Spinal cord (tissue), 10 donors: ENCODE measurements around the gene AGRN. TPM values are rescaled to one million over a fixed set of nuclear protein-coding genes. Genes with fewer than 3 reads are reported as not detected.
"Not testable (repeated sequence)": the region's sequence is repeated elsewhere in the genome, so short reads cannot be mapped to it uniquely, and the experiment has no call there.

Source experiments
- DNase-seq, 6 donors: peaks; one replicate each; pipeline versions ENCODE4 v3.0.0 to v3.0.0-alpha.2; 2013 to 2015; ENCODE audit warnings: low spot score in 6 of 6, low read depth in 4 of 6
- H3K27ac ChIP-seq: one replicate; pipeline ENCODE4 v1.5.1; 2013; ENCODE audit warnings: low read depth, low read length, control low read depth
- H3K27me3 ChIP-seq: one replicate; pipeline ENCODE4 v1.6.1; 2013; ENCODE audit warnings: low read length; ENCODE audit not compliant: control insufficient read depth, insufficient read depth
- H3K36me3 ChIP-seq: one replicate; pipeline ENCODE4 v1.6.1; 2013; ENCODE audit warnings: low read length; ENCODE audit not compliant: control insufficient read depth, insufficient read depth
- H3K4me1 ChIP-seq: one replicate; pipeline ENCODE4 v1.6.1; 2013; ENCODE audit warnings: low read length; ENCODE audit not compliant: control insufficient read depth, insufficient read depth
- H3K4me3 ChIP-seq: one replicate; pipeline ENCODE4 v1.5.1; 2013; ENCODE audit warnings: low read depth, low read length, control low read depth
- H3K9me3 ChIP-seq: one replicate; pipeline ENCODE4 v1.6.1; 2013; ENCODE audit warnings: low read length; ENCODE audit not compliant: control insufficient read depth, insufficient read depth
- WGBS: methylation state at CpG from one replicate; pipeline ENCODE4 v1.1.5; 2013; ENCODE audit warnings: missing lambda C conversion rate; ENCODE audit not compliant: insufficient coverage; 5-methylcytosine and 5-hydroxymethylcytosine counted together
- polyA plus RNA-seq, 2 donors: library from polyadenylated mRNA; unstranded; fragments of 120-200 nt; gene quantifications; one replicate each; pipeline ENCODE4 v1.2.1, GENCODE V29; 2013; ENCODE audit not compliant: insufficient read length in 2 of 2
- total RNA-seq, 2 donors: library from RNA; depleted of rRNA in 1 of 2; stranded (reverse); fragments of 120-200 nt in 1 of 2; fragments of >200 nt in 1 of 2; gene quantifications; one replicate each; pipeline versions ENCODE4 v1.2.3 to v1.2.4, GENCODE V29; 2013 to 2014
- donor health status: healthy.

AGRN gene
- total and polyA plus RNA-seq, 4 donors = 62.8 to 280 (median 175) TPM

DNA sequence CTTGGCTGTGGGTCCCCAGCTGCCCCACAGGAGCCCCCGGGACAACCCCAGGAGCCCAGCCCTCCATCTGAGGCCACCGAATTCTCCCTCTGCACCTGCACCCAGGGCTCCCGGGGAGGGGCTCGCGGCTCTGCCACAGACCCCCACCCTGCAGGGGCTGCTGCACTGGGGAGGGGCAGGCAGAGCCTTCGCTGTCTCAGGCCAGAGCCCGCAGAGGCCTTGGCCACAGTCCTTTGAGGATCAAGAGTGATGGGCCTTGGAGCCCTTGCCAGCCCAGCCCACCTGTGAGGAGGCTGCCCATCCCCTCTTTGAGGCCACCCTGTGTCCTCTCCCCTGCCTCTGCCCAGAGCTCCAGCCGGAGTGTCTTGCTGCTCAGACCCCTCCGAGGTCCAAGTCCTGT lies 44.6 kb upstream of the AGRN start:
- Histone ChIP-seq H3K27me3 (peaks cover 28% of the 10 kb centered on the region), H3K9me3 (no peaks in the 10 kb centered on the region), H3K4me1 (peaks cover 4% of the 10 kb centered on the region), H3K27ac (no peak overlapping the region), H3K4me3 (no peak overlapping the region), H3K36me3 (peaks cover 2% of the 10 kb centered on the region)
- WGBS = 49% methylated on average over 5 of the region's 9 CpGs
- no peak for DNase-seq

DNA sequence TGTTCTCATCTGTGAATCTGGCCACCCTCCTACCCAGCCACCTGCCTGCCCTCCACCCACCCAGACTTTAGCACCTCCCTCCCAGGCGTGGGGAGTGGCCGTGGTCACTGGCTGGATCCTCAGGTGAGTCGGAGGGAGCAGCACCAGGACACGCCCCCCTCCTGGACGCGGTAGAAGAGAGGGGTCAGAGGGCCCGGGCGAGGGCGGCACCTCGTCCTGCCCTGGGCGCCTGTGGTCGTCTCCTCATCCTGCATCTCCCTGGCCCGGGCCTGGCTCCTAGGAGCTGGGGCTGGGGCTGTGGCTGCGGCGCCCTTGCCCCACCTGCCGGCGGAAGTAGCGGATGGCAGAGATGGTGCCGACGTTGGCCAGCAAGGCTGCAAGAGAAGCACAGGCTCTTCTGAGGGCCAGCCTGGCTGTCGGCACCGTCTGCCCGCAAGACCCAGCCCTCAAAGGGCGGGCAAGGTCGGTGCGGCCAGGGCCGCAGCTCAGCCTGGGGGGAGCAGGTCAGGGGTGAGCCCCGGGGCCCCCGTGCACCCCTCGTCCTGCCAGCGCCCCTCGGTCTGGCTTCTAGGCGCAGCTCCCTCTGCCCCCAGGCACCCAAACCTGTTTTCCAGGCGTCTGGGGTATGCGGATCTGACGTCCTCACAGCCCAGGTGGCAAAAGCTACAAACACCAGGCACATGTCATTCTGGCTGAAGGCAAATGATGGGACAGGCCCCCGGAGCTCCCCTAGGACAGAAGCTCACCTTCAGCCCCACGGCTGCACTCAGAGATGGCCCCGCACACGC lies 43.8 kb upstream of the AGRN start:
- DNase-seq = peak in 2 of 6 donors; percentile 57 to 69
- peaks cover 20% of the 10 kb centered on the region for H3K27me3 ChIP-seq
- peaks cover 2% of the 10 kb centered on the region for H3K36me3 ChIP-seq
- no peak overlapping the region for H3K4me3 ChIP-seq
- WGBS = 13% methylated on average over 36 of the region's 40 CpGs
- no peaks in the 10 kb centered on the region for H3K9me3 ChIP-seq
- peaks cover 4% of the 10 kb centered on the region for H3K4me1 ChIP-seq
- no peak overlapping the region for H3K27ac ChIP-seq

DNA sequence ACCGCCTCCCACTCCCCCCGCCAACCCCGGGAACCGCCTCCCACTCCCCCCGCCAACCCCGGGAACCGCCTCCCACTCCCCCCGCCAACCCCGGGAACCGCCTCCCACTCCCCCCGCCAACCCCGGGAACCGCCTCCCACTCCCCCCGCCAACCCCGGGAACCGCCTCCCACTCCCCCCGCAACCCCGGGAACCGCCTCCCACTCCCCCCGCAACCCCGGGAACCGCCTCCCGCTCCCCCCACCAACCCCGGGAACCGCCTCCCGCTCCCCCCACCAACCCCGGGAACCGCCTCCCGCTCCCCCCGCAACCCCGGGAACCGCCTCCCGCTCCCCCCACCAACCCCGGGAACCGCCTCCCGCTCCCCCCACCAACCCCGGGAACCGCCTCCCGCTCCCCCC lies 43.1 kb upstream of the AGRN start:
- not testable (repeated sequence) for H3K36me3 ChIP-seq, H3K27ac ChIP-seq, H3K4me1 ChIP-seq, H3K4me3 ChIP-seq, DNase-seq, H3K9me3 ChIP-seq
- WGBS = no CpG with 5 or more reads among the region's 39 CpGs
- H3K27me3 ChIP-seq = peaks cover 13% of the 10 kb centered on the region

DNA sequence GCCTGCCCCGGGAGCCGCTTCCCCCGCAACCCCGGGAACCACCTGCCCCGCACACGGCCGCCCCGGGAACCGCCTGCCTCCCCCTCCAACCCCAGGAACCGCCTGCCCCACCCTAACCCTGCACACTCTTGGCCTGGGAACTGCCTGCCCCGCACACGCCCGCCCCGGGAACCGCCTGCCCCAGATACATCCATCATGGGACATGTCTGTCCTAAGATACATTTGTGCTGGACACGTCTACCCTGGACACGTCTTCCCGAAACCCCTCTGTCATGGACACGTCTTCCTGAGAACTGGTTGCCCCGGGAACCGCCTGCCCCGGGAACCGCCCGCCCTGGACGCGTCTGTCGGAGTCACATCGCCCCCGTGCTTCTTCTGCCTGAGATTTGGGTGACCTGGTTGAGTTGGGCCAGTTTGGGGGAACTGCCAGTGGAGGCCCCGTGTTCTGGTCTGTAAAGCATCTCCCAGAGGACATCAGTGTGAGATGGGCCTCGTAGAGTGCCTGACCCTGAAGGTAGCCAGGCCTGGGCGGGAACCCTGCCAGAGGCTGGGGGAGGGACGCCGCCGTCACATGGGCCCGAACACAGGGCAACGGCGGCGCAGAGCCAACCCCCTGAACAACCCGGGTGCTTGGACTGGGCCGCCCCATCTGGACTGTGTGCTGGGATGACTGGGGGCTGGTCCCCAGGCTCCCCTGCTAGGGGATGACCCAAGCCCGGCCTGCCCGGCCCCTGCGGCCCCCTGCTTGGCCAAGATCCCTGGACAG lies 41.7 kb upstream of the AGRN start:
- Histone ChIP-seq H3K9me3 (no peaks in the 10 kb centered on the region), H3K36me3 (peaks cover 2% of the 10 kb centered on the region), H3K4me3 (no peak overlapping the region), H3K4me1 (peaks cover 4% of the 10 kb centered on the region), H3K27me3 (peaks cover 12% of the 10 kb centered on the region), H3K27ac (no peak overlapping the region)
- DNase-seq = no peak
- 91% methylated on average over 40 of the region's 44 CpGs for WGBS

DNA sequence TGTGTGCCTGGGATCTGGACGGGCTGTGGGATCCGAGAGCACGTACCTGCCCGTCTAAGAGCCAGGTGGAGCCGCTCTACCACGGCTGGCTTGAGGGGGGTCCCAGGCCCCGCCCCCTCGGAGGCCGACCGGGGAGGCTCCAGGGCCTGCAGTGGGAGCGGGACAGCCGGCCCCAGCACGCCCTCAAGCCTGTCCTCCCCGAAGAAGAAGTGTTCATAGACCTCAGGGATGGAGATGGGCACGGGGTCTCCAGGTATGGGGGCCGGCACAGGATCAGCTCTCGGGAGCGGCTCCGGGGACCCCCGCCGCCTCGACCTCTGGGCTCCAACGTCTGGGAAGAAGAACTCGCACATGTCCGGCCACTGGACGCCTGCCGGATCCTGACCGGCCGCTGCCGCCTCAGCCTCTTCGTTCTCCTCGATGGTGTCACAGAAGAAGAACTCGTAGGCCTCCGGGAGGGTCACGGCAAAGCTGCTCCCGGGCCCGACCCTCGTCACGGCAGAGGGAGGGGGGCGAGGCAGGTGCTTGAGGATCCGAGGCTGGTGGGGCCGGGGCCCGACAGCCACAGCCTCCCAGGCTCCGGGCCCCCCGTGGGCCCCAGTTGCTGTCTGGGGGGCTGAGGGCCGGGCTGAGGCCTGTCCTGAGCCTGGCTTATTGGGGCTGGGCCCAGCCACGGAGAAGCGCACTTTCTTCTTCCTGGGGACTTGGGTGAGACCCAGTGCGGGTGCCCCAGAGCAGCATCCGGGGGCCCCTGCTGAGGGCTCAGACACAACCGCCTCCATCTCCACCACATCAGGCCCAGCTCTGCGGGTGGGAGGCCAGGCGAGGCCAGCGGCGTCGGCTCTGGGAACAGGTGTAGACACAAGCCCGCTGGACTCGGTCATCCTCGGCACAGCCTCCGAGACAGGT lies 40.8 kb upstream of the AGRN start:
- 89% methylated on average over 59 of the region's 60 CpGs for WGBS
- Histone ChIP-seq H3K36me3 (peaks cover 2% of the 10 kb centered on the region), H3K4me3 (no peak overlapping the region), H3K27me3 (peaks cover 15% of the 10 kb centered on the region), H3K27ac (no peak overlapping the region), H3K4me1 (peaks cover 8% of the 10 kb centered on the region), H3K9me3 (no peaks in the 10 kb centered on the region)
- no peak for DNase-seq

DNA sequence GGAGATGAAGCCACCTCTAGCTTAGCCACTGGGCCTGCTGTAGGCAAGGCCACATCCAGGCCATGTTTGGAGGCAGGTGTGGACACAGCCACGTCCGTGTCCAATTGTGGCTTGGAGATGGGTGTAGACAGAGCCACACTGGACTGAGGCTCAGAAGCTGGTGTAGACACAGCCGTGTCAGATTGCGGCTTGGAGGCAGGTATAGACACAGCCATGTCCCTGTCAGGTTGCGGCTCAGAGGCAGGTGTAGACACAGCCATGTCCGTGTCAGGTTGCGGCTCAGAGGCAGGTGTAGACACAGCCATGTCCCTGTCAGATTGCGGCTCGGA lies 40.2 kb upstream of the AGRN start:
- DNase-seq = no peak
- no peak overlapping the region for H3K4me3 ChIP-seq
- peaks cover 2% of the 10 kb centered on the region for H3K36me3 ChIP-seq
- H3K4me1 ChIP-seq = peaks cover 11% of the 10 kb centered on the region
- H3K27ac ChIP-seq = no peak overlapping the region
- H3K9me3 ChIP-seq = no peaks in the 10 kb centered on the region
- WGBS = 94% methylated on average over 9 of the region's 9 CpGs
- peaks cover 15% of the 10 kb centered on the region for H3K27me3 ChIP-seq

DNA sequence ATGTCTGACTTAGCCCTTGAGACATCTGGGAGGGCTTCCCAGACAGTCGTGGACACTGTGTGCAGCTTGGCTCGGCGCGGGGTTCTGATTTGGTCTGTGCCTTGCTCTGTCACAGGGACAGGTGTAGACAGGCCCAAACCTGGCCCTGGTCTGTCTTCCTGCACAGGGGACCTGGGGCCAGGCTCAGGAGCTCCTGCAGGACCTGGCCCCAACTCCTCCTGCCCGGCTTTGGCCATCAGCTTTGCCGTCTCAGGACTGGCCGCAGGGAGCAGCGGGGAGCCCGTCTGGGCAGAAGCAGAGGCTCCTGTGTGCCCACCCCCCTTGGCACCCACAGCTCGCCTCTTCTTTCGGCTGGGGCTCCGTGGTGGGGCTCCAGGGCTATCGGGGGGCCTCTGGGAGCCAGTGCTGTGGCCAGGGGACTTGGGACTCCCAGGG lies 39.8 kb upstream of the AGRN start:
- Histone ChIP-seq H3K36me3 (peaks cover 2% of the 10 kb centered on the region), H3K27me3 (peaks cover 15% of the 10 kb centered on the region), H3K27ac (no peak overlapping the region), H3K4me3 (no peak overlapping the region), H3K9me3 (no peaks in the 10 kb centered on the region), H3K4me1 (peaks cover 11% of the 10 kb centered on the region)
- no peak for DNase-seq
- 76% methylated on average over 13 of the region's 13 CpGs for WGBS

DNA sequence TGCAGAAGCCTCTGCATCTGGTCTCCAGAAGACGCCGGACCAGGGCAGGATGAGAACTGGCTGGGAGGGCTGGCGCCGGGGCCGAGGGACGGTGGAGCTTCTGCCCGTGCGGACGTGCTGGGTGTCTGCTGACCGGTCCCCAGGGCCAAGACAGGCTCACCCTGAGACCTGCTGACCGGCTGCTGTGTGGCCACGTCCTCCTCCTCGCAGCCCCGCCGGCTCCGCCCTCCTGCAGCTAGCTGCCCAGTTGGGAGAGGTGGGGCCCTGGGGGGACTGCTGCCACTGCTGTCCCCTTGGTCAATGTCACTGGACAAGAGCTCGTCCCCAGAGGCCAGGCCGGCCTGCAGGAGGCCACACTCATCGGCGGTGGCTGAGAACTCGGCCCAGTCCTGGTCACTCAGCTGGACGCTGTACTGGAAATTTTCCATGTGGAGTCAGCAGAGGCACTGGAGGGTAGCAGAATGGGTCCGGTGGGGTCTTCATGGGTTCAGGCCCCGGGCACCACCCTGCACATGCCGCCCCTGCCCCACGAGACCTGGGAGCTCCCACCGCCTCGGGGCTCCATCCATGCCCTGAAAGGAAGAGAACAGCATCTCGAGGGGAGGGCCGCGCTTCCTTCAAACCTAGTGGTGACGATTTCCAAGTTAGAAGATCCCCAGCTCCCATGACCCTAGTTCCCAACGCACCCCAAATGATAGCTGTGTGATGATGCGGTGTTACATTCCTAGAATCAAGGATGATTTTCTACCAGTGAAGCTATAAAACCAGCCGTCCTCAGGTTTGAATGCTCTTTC lies 39.1 kb upstream of the AGRN start:
- H3K4me1 ChIP-seq = peaks cover 9% of the 10 kb centered on the region
- WGBS = 77% methylated on average over 32 of the region's 35 CpGs
- H3K27ac ChIP-seq = no peak overlapping the region
- H3K9me3 ChIP-seq = no peaks in the 10 kb centered on the region
- no peak overlapping the region for H3K4me3 ChIP-seq
- no peak for DNase-seq
- H3K36me3 ChIP-seq = peaks cover 2% of the 10 kb centered on the region
- H3K27me3 ChIP-seq = peaks cover 11% of the 10 kb centered on the region

DNA sequence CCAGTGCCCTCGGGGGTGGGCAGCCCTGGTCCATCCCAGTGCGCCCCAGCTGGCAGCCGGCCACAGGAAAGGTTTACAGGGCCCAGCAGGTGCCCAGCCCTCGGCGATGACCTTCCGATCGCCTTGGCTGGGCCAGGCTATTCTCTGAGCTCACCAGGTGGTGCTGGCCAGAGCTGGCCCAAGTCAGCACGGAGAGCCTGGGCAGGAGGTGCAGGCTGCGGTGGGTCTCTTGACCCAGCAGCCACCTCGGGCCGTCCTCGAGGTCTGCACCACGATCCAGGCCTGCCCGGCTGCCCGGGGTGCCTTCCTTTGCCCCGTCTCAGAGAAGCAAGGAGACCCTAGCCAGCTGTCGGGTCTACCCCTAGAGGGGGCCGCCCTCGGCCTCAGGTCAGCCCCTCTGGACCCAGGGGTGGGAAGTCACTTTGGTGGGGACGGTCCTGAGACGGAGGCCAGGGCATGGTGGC lies 38.4 kb upstream of the AGRN start:
- Histone ChIP-seq H3K27me3 (peaks cover 9% of the 10 kb centered on the region), H3K4me1 (peaks cover 6% of the 10 kb centered on the region), H3K36me3 (peaks cover 2% of the 10 kb centered on the region), H3K9me3 (no peaks in the 10 kb centered on the region), H3K4me3 (no peak overlapping the region), H3K27ac (no peak overlapping the region)
- DNase-seq = no peak
- 69% methylated on average over 19 of the region's 21 CpGs for WGBS
